ENCODE results near the gene MASP2.
A peak's percentile ranks its signal among the peaks of the same experiment; 100 is the strongest.
"Not testable (repeated sequence)": the region's sequence is repeated elsewhere in the genome, so short reads cannot be mapped to it uniquely, and the experiment has no call there.

MASP2 gene

DNA sequence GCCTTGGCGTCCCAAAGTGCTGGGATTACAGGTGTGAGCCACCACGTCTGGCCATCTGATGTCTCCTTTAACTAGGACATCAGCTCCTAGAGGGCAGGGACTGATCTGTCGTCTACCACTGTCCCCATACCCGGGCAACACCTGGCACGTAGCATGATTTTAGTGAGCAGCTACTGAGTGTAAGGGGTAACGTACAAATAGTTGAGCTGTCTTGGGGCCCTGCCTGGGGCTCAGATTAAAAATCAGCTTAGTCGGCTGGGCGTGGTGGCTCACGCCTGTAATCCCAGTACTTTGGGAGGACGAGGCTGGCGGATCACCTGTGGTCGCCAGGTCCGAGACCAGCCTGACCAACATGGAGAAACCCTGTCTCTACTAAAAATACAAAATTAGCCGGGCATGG is 11.0 kb upstream of the MASP2 start:
- no peak for DNase-seq

DNA sequence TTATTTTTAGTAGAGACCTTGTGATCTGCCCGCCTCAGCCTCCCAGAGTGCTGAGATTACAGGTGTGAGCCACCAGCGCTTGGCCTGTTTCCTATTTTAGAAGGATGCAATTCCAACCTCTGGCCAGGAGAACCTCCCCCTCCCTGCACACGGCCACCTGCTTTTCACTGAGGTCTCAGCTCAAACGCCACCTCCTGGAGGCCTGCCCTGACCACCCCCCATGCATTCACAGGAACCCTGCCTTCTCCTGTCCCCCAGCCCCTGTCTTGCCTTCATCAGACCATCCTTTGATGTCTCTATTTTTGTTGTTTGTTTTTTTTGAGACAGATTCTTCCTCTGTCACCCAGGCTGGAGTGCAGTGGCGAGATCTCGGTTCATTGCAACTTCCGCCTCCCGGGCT is 10.4 kb upstream of the MASP2 start:
- DNase-seq = no peak

DNA sequence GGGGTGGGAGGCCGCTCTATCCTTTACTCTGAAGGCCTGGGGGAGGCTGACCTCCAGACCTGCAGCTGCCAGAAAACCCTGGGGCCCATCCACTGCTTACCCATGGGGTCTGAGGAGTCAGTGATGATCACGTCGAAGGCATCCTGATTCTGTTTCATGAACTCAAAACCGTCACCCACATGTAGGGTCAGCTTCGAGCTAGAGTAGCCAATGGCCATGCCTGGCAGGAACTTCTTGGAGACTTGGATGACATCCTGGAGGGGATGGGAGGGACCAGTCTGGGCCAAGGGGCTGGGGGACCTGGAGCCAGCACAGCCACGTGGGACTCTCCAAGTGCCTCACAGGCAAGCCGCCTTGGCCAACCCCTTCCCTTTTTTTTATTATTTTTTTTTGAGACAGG is 9.5 kb upstream of the MASP2 start:
- DNase-seq = no peak

DNA sequence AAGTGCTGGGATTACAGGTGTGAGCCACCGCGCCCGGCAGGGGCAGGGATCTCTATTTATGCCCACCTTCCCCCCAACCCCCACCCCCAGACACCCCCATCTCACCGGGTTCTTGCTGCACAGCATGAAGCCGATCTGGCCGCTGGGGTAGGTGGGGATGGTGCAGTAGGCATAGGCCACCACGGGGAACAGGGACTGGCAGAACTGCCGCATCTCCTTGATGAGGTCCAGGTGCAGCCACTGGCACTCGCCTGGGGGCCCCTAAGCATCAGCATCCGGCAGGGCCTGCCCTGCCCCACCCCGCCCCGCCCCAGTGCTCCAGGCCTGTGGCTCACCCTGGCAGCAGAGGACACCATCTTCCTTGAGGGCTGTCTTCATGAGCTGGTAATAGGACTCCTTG is 8.6 kb upstream of the MASP2 start:
- DNase-seq = no peak

DNA sequence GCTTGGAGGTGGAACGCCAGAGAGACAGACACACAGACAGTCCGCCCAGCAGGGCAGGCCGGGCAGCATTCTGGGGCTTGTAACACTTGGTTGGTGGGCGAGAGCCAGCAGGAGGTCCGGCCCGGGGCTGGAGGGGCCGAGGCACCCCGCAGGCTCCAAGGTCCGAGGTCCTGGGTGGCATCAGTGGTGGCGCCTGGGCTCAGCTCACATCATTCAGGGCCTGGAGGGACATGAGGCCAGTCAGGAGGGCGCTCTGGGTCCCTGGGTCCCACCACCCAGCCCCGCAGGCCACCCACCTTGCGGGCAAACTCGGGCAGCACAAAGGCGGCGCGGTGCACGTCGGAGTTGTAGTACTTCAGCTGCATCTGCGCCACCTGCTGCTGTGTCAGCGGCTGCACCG is 7.6 kb upstream of the MASP2 start:
- no peak for DNase-seq

DNA sequence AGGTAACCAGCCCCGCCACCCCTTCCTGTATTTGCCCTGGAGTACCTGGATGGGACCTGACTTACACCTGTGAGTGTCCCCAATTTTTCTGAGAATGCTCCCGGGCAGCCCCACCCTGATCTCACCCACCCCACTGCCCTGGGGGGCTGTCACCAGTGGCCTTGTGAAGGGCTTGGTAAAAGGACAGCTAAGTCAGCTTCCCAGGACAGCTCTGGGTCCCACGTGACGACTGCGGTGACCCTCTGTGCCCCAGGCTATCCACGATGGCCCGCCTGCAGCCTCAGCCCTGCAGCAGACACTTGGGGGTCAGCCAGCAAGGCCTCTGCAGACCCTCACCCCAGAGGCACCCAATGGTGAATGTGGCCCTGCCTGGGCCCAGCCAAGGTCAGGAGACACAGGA is 7.1 kb upstream of the MASP2 start:
- DNase-seq = no peak

DNA sequence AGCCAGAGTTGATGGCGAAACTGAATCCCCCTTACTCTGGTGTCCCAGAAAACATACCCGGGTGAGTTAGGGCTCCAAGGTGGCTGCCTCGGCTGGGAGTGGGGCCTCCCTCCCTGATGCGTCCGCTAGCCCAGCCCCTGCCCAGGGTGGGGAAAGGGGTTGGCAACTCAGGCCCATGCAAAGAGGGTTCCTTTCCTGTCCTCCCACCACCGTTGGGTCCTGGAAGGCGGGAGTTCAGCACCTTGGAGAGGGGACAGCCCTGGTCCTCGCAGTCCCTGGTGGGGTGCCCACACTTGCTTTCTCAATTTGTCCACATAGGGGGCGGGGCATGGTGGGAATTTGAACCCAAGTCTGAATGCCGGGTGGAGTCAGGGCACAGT is 6.7 kb upstream of the MASP2 start:
- DNase-seq = no peak

DNA sequence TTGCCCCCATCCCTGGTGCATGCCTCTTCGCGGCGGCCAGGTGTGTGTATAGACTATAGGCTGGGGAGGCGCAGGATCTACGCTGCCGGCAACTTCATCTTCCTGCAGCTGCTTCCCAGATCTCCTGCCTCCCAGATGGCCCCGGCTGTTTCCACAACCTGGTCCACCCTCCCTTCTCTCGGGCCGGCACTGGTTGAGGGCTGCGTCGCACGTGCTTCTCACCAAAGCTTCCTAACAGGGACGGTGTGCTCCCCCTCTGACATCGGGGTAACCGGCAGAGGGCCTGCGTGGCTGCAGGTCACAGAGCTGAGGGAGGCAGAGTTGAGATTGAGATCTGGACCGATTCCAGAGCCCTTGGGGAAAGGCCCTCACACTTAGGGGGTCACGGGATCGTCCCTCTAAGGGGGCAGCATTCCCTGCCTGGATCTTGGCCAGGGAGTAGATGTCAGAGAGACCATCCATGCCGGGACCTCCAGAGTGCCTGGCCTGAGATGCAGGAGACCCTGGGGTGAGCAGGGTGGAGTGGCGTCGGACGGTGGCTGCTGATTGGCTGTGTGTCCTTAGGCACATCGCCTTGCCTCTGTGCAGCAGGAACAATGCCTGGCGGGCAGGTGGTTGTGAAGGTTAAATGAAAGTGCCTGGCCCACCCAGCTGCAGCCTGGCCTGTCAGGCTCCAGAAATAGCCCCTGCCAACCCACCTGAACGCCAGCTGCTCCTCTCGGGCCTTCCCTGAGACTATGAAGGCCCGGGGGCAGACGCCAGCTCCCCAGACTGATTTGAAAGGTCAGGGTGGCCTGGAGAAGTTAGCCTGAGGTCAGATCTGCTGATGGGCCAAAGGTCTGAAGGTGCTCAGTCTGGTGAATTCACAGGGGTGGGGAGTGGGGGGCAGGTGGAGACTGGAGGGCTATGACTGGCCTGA is 6.1 kb upstream of the MASP2 start:
- no peak for DNase-seq

DNA sequence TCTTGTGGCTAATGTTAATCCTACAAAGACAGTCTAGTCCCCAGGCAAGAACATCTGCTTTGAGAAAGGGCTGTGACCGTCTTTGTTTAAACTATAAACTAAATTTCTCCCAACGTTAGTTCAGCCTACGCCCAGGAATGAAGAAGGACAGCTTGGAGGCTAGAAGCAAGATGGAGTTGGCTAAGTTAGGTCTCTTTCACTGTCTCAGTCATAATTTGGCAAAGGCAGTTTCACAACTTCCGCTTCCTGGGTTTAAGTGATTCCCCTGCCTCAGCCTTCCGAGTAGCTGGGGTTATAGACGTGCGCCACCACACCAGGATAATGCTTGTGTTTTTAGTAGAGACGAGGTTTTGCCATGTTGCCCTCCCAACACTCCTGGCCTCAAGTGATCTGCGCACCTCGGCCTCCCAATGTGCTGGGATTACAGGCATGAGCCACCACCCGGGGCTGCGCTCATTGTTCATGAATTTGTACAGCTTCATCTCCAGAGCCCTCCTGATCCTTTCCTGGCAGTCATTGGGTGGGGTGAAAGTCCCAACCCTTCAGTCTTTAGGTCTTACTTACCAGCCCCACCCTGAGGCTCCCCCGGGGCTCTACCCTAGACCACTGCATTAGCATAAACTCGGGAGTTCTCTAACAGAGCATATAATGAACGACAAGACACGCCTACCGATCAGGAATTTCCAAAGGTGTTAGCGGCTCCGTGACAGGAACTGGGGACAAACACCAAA is 4.9 kb upstream of the MASP2 start:
- peak; percentile 64 for DNase-seq

DNA sequence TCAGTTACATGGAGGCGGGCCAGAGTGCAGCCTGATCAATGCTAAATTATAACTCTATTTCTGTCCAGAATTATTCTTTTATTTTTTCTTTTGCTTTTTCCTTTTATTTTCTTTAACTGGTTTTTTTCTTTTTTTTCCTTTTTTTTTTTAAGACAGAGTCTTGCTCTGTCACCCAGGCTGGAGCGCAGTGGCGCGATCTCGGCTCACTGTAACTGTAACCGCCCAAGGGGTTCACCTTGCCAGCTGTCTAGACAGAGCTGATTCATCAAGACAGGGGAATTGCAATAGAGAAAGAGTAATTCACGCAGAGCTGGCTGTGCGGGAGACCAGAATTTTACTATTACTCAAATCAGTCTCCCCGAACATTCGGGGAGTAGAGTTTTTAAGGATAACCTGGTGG is 4.1 kb upstream of the MASP2 start:
- DNase-seq = not testable (repeated sequence)

DNA sequence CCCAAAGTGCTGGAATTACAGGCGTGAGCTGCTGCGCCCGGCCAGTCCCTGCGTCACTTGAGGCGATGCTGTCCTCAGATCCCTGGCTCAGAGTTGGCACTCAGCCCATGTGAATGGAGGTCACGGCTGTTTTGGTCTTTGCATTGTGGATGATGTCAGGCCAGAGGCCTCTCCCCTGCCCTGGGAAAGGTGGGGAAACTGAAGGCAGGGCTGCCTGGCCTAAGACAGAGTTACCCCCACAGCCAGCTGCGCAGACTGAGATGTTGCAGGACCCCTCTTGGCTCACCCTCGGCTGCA is 821 bp downstream of the MASP2 start:
- no peak for DNase-seq

DNA sequence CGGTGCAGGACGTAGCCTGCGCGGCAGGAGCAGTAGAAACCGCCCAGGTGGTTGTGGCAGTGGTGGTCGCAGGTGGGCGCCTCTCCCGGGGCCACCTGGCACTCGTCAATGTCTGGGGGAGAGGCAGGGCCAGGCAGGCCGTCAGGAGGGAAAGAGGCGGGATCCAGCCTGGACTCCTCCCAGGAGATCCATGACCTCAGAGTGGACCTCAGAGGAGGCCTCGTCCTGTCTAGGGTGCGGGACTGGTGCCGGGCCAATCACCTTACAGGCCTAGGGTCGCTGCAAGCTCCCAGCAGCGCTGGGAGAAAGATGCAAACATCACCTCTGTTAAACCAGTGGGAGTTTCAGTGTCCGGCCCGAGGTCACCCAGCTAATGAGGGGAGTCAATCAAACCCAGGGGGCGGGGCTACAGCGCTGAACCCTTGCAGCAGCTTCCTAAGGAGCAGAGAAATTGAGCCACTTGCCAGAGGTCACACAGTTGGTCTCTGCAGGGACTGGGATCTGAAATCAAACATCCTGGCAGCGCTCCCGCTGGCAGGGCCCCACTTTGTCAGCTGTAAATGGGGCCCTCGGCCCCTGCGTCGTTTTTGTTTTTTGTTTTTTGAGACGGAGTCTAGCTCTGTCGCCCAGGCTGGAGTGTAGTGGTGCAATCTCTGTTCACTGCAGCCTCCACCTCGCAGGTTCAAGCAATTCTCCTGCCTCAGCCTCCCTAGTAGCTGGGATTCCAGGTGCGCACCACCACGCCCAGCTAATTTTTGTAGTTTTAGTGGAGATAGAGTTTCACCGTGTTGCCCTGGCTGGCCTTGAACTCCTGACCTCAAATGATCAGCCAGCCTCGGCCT is 1.4 kb downstream of the MASP2 start:
- DNase-seq = no peak

DNA sequence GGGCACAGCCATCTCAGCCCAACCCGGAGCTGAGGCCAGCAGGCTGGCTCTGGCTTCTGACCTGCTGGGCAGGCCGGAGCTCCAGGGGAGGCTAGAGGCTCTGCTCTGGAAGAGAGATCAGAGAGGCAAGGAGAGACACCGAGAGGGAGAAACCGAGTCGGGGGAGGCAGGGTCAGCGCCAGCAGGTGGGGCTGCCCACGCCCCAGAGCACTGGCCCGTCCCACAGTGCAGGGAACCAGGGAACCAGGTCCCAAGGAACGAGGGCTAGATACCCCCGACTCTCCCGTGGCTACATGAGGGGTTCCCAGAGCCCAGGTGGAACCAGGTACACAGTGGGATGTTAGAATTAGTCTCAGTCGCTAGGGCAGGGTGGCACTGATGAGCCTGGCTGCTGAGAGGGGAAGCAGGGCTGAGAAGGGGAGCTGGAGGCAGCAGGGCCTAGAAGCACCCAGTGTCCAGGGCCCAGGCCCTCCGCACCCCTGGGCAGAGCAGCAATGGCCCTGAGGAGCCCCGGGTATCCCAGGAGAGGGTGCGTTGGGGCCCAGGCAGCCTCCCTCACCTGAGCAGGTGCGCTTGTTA is 2.1 kb downstream of the MASP2 start:
- DNase-seq = no peak

DNA sequence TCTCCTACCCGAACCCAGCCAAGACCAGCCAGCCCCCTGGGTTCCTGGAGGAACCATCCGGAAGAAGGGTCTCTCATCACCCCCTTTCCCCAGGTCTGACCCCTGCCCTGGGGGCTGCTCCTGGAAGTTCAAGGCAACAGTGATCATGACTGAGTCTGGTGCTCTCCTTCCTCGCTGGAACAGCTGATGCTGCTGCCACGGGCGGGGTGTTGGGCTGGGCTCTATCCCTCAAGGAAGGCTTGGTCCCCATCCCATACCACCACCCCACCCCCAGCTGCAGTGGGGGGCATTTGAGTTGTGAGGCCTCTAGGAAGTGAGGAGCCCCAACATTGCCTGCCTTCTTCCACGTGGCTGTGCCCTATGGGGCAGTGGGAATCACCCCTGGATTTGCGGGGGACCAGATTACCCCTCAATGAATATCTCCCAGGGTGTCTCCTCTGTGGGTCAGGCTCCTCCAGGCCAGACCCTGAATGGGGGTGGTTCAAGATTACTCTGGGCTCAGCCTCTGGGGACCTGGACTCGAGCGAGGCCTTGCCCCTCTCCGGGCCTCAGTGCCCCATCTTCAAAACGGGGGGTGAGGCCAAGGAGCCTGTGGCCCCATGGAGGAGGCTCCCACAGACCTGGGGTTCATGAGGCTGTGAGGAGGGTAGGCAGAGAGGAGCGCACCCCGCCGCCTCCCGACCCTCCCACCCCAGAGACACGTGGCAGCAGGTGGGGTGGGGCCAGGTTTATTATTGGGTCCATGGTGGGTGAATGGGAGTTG is 2.8 kb downstream of the MASP2 start:
- DNase-seq = no peak

DNA sequence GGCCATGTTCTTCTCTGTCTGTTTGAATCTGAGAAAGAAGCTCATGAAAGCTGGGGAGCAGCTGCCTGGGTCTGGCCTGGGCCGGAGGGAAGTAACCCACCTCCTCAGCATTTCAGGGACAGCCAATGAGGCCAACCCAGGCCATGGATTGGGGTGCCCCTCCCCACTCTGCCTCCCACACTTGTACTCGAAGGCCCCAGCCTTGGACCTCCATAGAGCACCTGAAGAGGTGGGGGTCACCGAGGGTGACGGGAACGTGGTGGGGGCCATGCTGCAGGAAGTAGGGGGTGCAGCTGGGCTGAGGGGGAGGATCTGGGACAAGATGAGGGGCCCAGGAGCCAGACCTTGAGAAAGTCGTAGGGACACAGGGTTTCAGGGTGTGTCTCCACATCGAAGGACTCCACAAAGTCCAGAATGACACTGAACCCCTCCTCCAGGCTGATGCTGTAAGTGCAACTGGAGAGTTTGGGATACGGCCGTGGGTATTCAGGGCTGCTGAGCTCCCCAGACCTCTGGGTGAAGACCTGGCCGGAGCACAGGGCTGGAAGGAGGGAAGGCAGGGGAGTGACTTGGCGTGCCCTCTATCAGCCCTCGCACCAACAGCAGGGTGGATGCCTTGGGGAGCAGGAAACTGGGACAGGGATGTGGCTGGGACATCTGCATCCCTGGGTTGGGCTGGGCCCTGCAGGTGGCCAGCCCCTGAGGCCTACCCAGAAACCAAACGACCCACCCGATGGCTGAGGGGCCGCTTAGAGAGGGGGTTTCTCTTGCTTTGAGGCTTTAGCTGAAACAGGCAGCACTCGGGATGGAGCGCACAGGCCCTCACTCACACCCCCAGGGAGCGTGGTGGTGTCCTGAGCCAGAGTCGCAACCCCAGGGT is 3.8 kb downstream of the MASP2 start:
- no peak for DNase-seq

DNA sequence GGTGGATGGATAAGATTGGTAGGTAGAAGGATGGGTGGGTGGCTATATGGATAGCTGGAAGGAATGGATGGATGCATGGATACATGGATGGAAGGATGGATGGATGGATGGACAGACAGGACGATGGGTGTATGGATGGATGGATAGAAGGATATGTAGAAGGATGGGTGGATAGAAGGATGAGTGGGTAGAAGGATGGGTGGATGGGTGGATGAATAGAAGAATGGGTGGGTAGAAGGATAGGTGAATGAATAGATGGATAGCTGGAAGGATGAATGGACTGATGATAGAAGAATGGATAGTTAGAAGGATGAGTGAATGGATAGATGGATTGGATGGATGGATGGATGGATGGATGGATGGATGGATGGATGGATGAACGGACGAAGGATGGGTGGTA is 5.0 kb downstream of the MASP2 start:
- no peak for DNase-seq

DNA sequence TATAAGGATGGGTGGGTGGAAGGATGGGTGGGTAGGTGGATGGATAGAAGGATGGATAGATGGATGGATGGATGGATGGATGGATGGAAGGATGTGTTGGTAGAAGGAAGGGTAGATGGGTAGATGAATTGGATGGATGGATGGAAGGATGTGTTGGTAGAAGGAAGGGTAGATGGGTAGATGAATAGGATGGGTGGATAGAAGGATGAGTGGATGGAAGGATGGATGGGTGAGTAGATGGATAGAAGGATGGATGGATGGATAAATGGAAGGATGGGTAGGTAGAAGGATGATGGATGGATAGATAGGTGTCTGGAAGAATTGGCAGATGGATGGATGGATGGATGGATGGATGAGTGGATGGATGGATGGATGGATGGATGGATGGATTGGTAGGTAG is 6.0 kb downstream of the MASP2 start:
- DNase-seq = no peak

DNA sequence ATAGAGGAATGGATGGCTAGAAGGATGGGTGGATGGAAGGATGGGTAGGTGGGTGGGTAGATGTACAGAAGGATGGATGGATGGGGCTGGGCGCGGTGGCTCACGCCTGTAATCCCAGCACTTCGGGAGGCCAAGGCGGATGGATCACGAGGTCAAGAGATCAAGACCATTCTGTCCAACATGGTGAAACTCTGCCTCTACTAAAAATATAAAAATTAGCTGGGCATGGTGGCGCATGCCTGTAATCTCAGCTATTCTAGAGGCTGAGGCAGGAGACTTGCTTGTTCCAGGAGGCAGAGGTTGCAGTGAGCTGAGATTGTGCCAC is 7.0 kb downstream of the MASP2 start:
- DNase-seq = not testable (repeated sequence)

DNA sequence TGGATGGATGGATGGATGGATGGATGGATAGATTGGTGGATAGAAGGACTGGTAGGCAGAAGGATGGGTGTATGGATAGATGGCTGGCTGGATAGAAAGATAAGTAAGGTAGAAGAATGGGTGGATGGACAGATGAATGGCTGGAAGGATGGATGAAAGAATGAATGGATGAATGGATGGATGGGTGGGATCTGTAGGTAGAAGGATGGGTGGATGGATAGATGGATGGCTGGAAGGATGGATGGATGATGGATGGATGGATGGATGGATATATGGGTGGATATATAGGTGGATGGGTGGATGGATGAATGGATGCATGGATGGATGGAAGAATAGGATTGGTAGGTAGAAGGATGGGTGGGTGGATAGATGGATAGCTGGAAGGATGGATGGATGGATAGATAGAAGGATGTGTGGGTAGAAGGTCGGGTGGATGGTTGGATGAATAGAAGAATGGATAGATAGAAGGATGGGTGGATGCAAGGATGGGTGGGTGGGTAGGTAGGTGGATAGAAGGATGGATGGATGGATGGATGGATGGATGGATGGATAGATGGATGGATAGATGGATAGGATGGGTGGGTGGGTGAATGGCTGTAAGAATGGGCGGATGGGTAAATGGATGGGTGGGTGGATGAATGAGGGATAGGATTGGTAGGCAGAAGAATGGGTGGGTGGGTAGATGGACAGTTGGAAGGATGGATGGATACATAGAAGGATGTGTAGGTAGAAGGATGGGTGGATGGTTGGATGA is 7.5 kb downstream of the MASP2 start:
- DNase-seq = no peak

DNA sequence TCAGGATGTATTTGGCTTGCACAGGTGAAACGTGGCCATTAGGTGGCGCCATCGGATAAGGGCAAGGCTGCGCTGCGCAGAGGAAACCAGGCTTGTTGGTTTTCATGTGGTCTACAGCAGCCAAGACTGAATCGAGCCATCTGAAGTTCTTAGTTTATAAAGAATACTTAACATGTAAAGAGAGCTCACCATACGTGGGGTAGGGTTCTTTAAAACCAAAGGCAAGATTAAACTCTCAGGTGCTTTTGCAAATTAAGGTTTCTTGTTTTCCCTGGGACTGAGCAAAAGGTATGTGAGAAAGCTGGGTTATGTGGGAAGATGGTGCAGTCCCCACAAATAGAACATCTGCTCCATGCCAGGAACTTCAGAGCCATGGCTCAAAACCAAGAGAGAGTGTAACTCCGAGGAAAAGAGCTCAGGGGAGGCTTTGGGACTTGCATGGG is 9.3 kb downstream of the MASP2 start:
- DNase-seq = peak; percentile 74
